ES-I3 (cell line): ENCODE data around the gene CFAP61.
A peak's percentile ranks its signal among the peaks of the same experiment; 100 is the strongest.
"Not testable (repeated sequence)": the region's sequence is repeated elsewhere in the genome, so short reads cannot be mapped to it uniquely, and the experiment has no call there.

Experiments used
- H3K36me3 ChIP-seq: 2 replicates; pipeline ENCODE4 v1.6.1; 2013; ENCODE audit warnings: mild to moderate bottlenecking, low read length, control low read depth, moderate library complexity; ENCODE audit not compliant: insufficient read depth
- H3K4me1 ChIP-seq: 2 replicates; pipeline ENCODE4 v1.6.1; 2013; ENCODE audit warnings: mild to moderate bottlenecking, control low read depth, low read length; ENCODE audit not compliant: insufficient read depth
- H3K9ac ChIP-seq: 2 replicates; pipeline ENCODE4 v1.6.1; 2013; ENCODE audit warnings: low read depth, mild to moderate bottlenecking, low read length, moderate library complexity
- H3K9me3 ChIP-seq: 2 replicates; pipeline ENCODE4 v1.6.1; 2013; ENCODE audit warnings: mild to moderate bottlenecking, low read length, moderate library complexity; ENCODE audit not compliant: control insufficient read depth, insufficient read depth

The CFAP61 gene

GRCh38 chr20:20334489-20334888 lies 282.2 kb downstream of the CFAP61 start:
- no peaks in the 10 kb centered on the region for H3K9me3 ChIP-seq
- H3K9ac ChIP-seq = no peak overlapping the region
- H3K4me1 ChIP-seq = no peaks in the 10 kb centered on the region
- H3K36me3 ChIP-seq = no peaks in the 10 kb centered on the region

GRCh38 chr20:20338133-20338730 lies 285.9 kb downstream of the CFAP61 start:
- H3K4me1 ChIP-seq = no peaks in the 10 kb centered on the region
- no peaks in the 10 kb centered on the region for H3K36me3 ChIP-seq
- H3K9ac ChIP-seq = no peak overlapping the region
- H3K9me3 ChIP-seq = no peaks in the 10 kb centered on the region

DNA sequence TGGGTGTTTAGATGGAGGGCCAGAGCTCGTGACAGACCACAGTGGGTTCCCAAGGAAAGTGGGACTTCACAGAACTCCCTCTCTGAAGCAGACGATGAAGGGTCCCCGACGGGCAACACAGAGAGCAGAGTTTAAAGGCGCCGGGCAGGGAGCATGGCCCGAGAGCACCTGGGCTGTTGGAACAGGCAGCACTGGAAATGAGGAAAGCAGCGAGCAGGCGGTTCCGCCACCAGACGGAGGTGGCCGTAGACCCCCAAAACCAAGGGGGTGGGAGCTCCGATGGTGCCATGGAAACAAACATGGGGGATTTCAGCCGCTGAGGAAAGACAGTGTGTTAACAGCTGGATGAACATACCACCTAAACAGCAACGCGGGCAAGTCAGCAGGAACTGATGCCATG lies 288.1 kb downstream of the CFAP61 start:
- H3K4me1 ChIP-seq = no peaks in the 10 kb centered on the region
- H3K36me3 ChIP-seq = no peaks in the 10 kb centered on the region
- H3K9ac ChIP-seq = no peak overlapping the region
- no peaks in the 10 kb centered on the region for H3K9me3 ChIP-seq

GRCh38 chr20:20341371-20341770 lies 289.0 kb downstream of the CFAP61 start:
- Histone ChIP-seq H3K9me3 (no peaks in the 10 kb centered on the region), H3K36me3 (no peaks in the 10 kb centered on the region), H3K9ac (no peak overlapping the region), H3K4me1 (no peaks in the 10 kb centered on the region)

GRCh38 chr20:20342066-20342465 lies 289.7 kb downstream of the CFAP61 start:
- no peaks in the 10 kb centered on the region for H3K4me1 ChIP-seq
- no peaks in the 10 kb centered on the region for H3K9me3 ChIP-seq
- no peak overlapping the region for H3K9ac ChIP-seq
- H3K36me3 ChIP-seq = no peaks in the 10 kb centered on the region

DNA sequence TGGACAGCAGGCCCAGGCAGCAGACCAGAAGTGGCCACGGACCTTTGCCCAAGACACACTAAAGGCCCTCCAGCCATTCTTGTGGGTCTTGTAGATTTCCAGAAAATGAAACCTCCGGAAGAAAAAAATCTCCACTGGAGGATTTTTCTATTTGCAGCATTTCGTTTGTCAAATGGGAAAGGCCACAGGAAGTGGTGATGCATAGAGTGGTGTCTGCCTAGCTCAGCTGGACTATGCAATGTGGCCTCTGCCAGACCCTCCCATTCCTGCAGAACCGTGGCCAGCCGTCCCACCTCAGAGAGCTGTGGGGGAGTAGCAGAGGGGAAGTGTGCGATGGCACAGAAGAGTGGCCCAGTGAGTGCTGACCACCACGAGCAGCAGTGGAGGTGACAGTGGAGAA lies 291.6 kb downstream of the CFAP61 start:
- no peaks in the 10 kb centered on the region for H3K36me3 ChIP-seq
- no peak overlapping the region for H3K9ac ChIP-seq
- no peaks in the 10 kb centered on the region for H3K9me3 ChIP-seq
- H3K4me1 ChIP-seq = no peaks in the 10 kb centered on the region

DNA sequence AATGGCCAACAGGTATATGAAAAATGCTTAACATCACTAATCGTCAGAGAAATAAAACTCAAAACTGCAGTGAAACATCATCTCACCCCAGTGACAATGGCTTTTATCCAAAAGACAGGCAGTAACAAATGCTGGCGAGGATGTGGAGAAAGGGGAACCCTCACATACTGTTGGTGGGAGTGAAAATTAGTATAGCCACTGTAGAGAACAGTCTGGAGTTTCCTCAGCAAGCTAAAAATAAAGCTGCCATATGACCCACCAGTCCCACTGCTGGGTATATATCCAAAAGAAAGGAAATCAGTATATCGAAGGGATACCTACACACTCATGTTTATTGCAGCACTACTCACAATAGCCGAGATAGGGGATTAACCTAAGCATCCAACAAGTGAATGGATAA lies 292.1 kb downstream of the CFAP61 start:
- Histone ChIP-seq H3K36me3 (no peaks in the 10 kb centered on the region), H3K9me3 (no peaks in the 10 kb centered on the region), H3K4me1 (no peaks in the 10 kb centered on the region), H3K9ac (no peak overlapping the region)

- Histone ChIP-seq H3K36me3 (no peaks in the 10 kb centered on the region), H3K9ac (no peak overlapping the region), H3K4me1 (no peaks in the 10 kb centered on the region), H3K9me3 (no peaks in the 10 kb centered on the region; the same call in 1 of the 2 replicates)
Measured at GRCh38 chr20:20353576-20353975, 301.2 kb downstream of the CFAP61 start.

DNA sequence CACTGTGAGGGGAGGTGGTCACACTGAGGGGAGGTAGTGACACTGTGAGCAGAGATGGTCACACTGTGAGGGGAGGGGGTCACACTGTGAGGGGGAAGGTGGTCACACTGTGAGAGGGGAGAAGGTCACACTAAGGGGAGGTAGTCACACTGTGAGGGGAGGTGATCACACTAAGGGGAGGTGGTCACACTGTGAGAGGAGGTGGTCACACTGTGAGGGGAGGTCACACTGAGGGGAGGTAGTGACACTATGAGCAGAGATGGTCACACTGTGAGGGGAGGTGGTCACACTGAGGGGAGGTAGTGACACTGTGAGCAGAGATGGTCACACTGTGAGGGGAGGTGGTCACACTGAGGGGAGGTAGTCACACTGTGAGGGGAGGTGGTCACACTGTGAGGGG lies 303.2 kb downstream of the CFAP61 start:
- H3K4me1 ChIP-seq, H3K36me3 ChIP-seq, H3K9me3 ChIP-seq, H3K9ac ChIP-seq: not testable (repeated sequence)

GRCh38 chr20:20358801-20359200 lies 306.5 kb downstream of the CFAP61 start:
- peaks cover 10% of the 10 kb centered on the region; the same call in 1 of the 2 replicates for H3K4me1 ChIP-seq
- H3K9me3 ChIP-seq = no peaks in the 10 kb centered on the region; the same call in 1 of the 2 replicates
- H3K36me3 ChIP-seq = no peaks in the 10 kb centered on the region
- H3K9ac ChIP-seq = no peak overlapping the region

DNA sequence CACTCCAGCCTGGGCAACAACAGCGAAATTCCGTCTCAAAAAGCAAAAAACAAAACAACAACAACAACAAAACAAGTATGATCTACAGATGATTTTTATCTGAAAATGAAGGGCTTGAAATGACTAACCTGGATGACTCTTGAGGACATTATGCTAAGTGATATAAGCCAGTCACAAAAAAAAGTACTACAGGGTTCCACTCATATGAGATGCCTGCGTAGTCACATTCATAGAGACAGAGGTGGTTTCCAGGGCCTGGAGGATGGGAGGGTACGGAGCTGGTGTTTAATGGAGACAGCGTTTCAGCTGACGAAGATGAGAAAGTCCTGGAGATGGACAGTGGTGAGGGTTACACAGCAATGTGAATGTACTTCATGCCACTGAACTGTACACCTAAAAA lies 307.3 kb downstream of the CFAP61 start:
- H3K9me3 ChIP-seq = no peaks in the 10 kb centered on the region; the same call in 1 of the 2 replicates
- no peak overlapping the region for H3K9ac ChIP-seq
- peaks cover 10% of the 10 kb centered on the region; the same call in 1 of the 2 replicates for H3K4me1 ChIP-seq
- H3K36me3 ChIP-seq = no peaks in the 10 kb centered on the region

GRCh38 chr20:20360464-20360863 lies 308.1 kb downstream of the CFAP61 start:
- Histone ChIP-seq H3K4me1 (peaks cover 11% of the 10 kb centered on the region; the same call in 1 of the 2 replicates), H3K9ac (no peak overlapping the region), H3K36me3 (no peaks in the 10 kb centered on the region), H3K9me3 (no peaks in the 10 kb centered on the region)

DNA sequence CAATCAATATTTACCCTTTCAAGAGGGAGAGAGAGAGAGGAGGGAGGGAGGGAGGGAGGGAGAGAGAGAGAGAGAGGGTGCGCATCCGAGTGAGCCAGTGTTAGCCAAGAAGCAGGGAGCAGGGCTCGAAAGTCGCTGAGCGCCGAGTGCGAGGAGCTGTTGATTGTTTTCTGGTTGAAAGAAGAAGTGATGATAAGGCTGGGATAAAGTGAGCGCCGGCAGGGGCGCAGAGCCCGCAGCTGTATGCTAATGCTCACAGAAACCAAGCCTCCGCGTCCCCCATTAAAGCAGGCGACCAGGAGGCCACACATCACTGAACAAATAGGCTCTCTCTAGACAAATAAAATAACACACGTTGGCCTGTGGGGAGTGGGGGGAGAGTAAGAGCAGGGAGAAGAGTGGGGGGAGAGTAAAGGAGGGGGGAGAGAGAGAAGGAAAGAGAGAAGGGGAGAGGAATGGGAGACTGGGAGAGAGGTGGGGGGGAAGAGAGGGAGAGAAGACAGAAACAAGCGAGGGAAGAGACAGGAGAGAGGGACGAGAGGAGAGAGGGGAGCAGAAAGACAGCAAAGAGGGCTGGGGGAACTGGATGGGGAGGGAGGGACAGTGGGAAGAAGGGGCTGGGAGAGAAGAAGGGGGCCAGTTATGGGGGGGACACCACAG lies 310.6 kb downstream of the CFAP61 start:
- H3K36me3 ChIP-seq = no peaks in the 10 kb centered on the region
- peaks cover 19% of the 10 kb centered on the region; the same call in 1 of the 2 replicates for H3K4me1 ChIP-seq
- H3K9ac ChIP-seq = peak overlapping the region; percentile 53; the same call in 1 of the 2 replicates
- H3K9me3 ChIP-seq = no peaks in the 10 kb centered on the region

DNA sequence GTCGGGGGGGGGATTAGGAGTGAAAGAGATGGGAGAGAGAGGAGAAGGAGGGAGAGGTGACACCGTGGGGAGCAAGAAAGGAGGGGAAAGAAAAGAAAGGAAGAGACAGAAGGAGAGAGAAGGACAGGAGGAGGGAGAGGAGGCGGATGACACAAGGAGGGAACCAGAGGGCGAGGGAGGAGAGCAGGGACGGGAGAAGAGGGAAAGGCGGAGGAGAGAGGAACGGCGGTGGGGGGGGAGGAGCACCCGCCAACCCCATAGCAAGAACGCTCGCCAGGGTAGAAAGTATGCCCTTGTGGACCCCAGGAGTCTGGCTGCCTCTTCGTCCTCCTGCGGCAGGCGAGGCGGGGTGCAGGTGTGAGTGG lies 311.1 kb downstream of the CFAP61 start:
- Histone ChIP-seq H3K9ac (peak overlapping the region; percentile 53; the same call in 1 of the 2 replicates), H3K4me1 (peaks cover 19% of the 10 kb centered on the region; the same call in 1 of the 2 replicates), H3K36me3 (no peaks in the 10 kb centered on the region), H3K9me3 (no peaks in the 10 kb centered on the region)
